GM12801 (cell line): Measurements from ENCODE around the gene GLRX3.

Source experiments
- TF ChIP-seq, protein P1 (sequence below): IDR thresholded peaks from one replicate; pipeline ENCODE4 v1.5.1; 2011; ENCODE audit warnings: control low read depth; ENCODE audit not compliant: insufficient read length; ENCODE audit errors: extremely low read depth

GLRX3 gene

DNA sequence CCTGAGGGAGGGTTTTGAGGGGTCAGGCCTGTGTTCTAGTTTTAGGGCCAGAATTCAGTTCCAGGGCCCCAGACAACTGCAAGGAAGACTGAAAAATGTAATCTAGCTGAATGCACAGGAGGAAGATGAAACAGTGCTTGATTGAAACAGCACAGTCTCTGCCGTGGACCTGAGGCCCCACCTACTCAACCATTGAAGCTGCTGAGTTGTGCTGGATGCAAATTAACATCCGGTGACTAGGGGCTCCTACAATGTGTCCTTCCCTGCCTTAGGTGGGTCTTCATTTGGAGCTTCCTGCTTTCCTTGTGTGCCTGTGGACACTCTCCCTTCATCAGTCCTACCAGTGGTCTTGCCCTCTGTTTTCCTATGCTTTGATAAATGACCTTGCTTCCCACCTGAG, 5.7 kb downstream of the GLRX3 start:
- TF ChIP-seq, protein P1, sequence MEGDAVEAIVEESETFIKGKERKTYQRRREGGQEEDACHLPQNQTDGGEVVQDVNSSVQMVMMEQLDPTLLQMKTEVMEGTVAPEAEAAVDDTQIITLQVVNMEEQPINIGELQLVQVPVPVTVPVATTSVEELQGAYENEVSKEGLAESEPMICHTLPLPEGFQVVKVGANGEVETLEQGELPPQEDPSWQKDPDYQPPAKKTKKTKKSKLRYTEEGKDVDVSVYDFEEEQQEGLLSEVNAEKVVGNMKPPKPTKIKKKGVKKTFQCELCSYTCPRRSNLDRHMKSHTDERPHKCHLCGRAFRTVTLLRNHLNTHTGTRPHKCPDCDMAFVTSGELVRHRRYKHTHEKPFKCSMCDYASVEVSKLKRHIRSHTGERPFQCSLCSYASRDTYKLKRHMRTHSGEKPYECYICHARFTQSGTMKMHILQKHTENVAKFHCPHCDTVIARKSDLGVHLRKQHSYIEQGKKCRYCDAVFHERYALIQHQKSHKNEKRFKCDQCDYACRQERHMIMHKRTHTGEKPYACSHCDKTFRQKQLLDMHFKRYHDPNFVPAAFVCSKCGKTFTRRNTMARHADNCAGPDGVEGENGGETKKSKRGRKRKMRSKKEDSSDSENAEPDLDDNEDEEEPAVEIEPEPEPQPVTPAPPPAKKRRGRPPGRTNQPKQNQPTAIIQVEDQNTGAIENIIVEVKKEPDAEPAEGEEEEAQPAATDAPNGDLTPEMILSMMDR, result no peak

DNA sequence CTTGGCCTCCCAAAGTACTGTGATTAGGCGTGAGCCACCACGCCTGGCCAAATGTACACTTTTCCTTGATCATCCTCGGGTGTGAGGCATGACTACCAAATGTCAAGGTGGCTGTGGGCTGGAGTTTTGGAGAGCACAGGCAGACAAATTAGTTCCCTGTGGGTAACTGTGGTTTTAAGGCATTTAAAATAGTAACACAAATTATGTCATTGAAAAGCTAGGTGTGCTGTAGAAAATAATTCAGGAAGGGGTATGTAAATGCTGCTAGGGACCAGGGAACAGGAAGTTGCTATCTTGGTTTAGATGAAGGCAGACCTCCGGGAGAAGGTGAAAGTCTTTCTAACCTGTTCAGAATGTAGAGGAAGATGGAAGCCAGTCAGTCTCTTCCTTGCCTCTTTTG, 9.9 kb downstream of the GLRX3 start:
- TF ChIP-seq, protein P1, result no peak

DNA sequence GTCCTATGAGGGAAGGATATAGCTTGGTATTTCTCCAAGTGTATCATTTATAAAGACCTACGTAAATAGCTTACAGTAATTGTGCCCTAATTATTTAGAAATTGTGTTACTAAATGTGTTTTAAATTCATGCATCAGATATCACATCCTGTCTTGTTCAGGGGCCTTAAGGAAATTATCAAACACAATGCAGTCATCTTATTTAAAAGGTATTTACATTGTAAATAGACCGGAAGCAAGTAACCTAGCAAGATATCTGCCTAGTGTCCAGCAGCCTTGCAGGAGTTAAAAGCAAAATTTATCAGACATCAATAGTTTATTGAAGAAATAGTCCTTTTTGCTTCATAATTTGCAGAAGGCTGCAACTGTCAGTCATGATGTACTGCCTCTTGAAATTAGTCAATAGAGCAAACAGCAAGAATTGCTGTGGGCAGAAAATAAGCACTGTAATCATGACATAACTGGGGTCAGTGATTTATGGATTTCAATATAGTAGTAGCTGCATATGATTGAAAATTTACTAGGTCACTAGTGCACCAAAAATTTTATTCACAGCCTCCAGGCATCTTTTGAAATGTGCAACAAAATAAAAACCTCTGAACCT, 23.1 kb downstream of the GLRX3 start:
- TF ChIP-seq, protein P1, result no peak

DNA sequence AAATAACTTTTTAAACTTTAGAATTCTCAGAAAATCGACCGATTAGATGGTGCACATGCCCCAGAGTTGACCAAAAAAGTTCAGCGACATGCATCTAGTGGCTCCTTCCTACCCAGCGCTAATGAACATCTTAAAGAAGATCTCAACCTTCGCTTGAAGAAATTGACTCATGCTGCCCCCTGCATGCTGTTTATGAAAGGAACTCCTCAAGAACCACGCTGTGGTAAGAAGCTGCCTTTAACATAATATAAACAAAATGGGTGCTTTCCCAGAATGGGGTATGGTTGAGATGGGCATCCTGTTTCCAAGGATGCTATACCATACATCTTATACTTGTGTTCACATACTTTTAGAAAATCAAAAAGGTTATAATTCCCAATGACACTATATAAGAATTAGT, 24.6 kb downstream of the GLRX3 start:
- TF ChIP-seq, protein P1, result no peak

DNA sequence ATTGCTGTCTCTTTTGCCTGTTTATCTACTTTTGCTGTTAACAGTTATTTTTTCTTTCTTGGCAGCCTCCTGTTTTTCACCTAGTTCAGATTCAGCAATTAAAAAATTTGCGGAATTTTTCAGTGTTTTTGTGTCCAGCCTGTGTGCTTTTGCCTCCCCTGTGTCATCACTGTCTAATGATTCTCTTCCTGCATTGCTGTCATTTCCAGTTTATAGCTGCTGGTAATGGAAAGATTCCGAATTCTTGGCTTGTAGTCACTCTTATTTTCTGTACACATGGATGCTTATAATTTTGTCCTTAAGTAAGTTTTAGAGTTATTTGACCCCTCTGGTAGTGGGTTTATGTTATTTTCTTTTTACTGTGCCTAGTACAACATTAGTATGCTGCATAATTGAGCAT, 25.1 kb downstream of the GLRX3 start:
- TF ChIP-seq, protein P1, result no peak

DNA sequence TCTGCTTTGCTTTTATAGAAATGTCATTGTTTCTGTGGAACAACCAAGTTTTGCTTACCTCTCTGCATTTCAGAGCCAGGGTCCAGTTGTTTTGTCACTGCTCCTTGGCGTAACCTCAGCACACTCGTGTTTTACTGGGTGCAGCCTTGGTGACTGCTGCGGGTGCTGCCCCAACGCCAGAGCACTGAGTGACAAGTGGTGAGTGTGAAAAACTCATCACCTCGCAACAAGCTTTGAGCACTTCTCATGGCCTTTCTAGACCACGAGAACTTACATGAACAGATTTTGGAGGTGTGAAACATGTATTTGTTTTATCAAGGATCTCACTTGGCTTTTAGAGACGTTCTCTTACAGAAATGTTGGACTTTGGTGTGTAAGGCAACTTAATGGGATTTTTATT, 31.0 kb downstream of the GLRX3 start:
- TF ChIP-seq, protein P1, result no peak

DNA sequence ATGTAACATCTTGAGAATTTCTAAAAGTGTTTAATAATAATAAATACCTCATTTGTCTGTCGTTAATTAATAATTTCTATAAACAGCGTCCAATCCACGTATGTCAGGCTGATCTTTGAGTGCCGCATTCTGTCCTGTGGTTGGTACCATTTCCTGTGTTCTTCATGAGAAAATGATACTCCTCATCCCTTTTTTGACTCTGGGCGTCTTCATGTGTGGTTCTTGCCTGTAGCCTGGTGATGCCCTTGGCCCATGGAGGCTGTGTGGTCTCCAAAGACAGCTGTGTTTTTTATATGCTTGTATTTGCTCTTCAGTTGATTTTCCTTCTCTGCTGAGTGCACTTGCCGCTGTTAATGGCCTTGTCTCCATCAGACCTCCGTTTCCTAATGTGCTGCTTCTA, 31.5 kb downstream of the GLRX3 start:
- TF ChIP-seq, protein P1, result no peak
